K562 (cell line): ENCODE data around the gene PRR15. TPM values are rescaled to one million over a fixed set of nuclear protein-coding genes. Genes with fewer than 3 reads are reported as not detected.

ENCODE experiments used
- ATAC-seq: fragments of 200-7000 bp; cut with Tn5 transposase; 3 replicates; pipeline ENCODE4 v1.9.1; 2020; ENCODE audit warnings: moderate library complexity
- BruUV-seq: library from RNA; stranded (reverse); fragments of 400-500 nt; replicated peaks from 2 replicates; lab custom pipeline; 2021; lab: Mats Ljungman, UMichigan
- CTCF ChIA-PET: fragments of 300-600 bp; formaldehyde crosslinking; extraction: SDS; loops from one replicate; lab custom pipeline; 2021; ENCODE audit warnings: low intra/inter-chr PET ratio; lab: Yijun Ruan, JAX
- POLR2A ChIA-PET: fragments of 300-600, 350-650 bp; sonication (Branson Sonifier 250); formaldehyde crosslinking; extraction: SDS; loops from one replicate; lab custom pipeline; 2021; ENCODE audit warnings: antibody characterized with exemption, inconsistent platforms; lab: Yijun Ruan, JAX
- DNase-seq, 4 experiments: peaks; one replicate each; pipeline versions ENCODE4 v3.0.0 to v3.0.0-alpha.2; 2011 to 2018; ENCODE audit warnings: low spot score in 3 of 4, mixed read lengths in 3 of 4; ENCODE audit errors: extremely low read depth in 1 of 4
- FAIRE-seq: peaks from 2 replicates; lab custom pipeline; 2011; peaks lifted over from hg19 to GRCh38; lab: Jason Lieb, UNC
- H2AFZ ChIP-seq: 2 replicates; pipeline ENCODE4 v1.6.0; 2011; ENCODE audit warnings: low read depth, low read length, control low read depth, inconsistent platforms
- H3K27ac ChIP-seq: fragments of 200-600 bp; 3 replicates; pipeline ENCODE4 v1.8.0; 2011; ENCODE audit warnings: low read depth, mild to moderate bottlenecking, control low read depth, inconsistent platforms, low read length, moderate library complexity, mixed read lengths; ENCODE audit errors: extremely low read depth
- H3K27me3 ChIP-seq, 2 experiments: fragments of 300-600 bp in 1 of 2; 2 replicates in 1 of 2; 3 replicates in 1 of 2; pipeline versions ENCODE4 v1.6.0 to v1.8.0; 2011; ENCODE audit warnings: inconsistent platforms in 2 of 2, low read length in 2 of 2, mild to moderate bottlenecking in 1 of 2, mixed read lengths in 1 of 2, moderate library complexity in 1 of 2; ENCODE audit not compliant: control insufficient read depth in 2 of 2, insufficient read depth in 2 of 2
- H3K36me3 ChIP-seq: fragments of 300-600 bp; 3 replicates; pipeline ENCODE4 v1.8.0; 2011; ENCODE audit warnings: mild to moderate bottlenecking, low read length, inconsistent platforms; ENCODE audit not compliant: control insufficient read depth, insufficient read depth
- H3K4me1 ChIP-seq, 2 experiments: fragments of 200-600 bp in 1 of 2; replicated peaks in 1 of 2; 2 replicates in 1 of 2; 3 replicates in 1 of 2; pipeline versions ENCODE4 v1.5.1 to v1.8.0; 2011; ENCODE audit warnings: inconsistent platforms in 2 of 2, low read length in 2 of 2, mild to moderate bottlenecking in 1 of 2, mixed read lengths in 1 of 2, moderate library complexity in 1 of 2; ENCODE audit not compliant: control insufficient read depth in 2 of 2, insufficient read depth in 2 of 2
- H3K4me2 ChIP-seq: 2 replicates; pipeline ENCODE4 v1.6.1; 2011; ENCODE audit warnings: low read length, control low read depth, inconsistent platforms, mixed read lengths; ENCODE audit not compliant: insufficient read depth
- H3K4me3 ChIP-seq: fragments of 200-600 bp; sonication (generic), shearing (Covaris generic); 2 replicates; pipeline ENCODE4 v1.5.1; 2016; ENCODE audit warnings: control low read depth, inconsistent platforms
- H3K79me2 ChIP-seq: fragments of 200-600 bp; 3 replicates; pipeline ENCODE4 v1.8.0; 2011; ENCODE audit warnings: low read length, inconsistent platforms; ENCODE audit not compliant: control insufficient read depth, insufficient read depth
- H3K9ac ChIP-seq, 2 experiments: 2 replicates each; pipeline versions ENCODE4 v1.6.0 to v1.6.1; 2011; ENCODE audit warnings: low read depth in 2 of 2, low read length in 2 of 2, control low read depth in 1 of 2, inconsistent platforms in 1 of 2, mild to moderate bottlenecking in 1 of 2, mixed read lengths in 1 of 2; ENCODE audit not compliant: insufficient read depth in 1 of 2
- H3K9me1 ChIP-seq: one replicate; pipeline ENCODE4 v1.6.0; 2011; ENCODE audit warnings: inconsistent platforms, mild to moderate bottlenecking, low read length, moderate library complexity; ENCODE audit not compliant: control insufficient read depth, insufficient read depth
- H3K9me3 ChIP-seq: replicated peaks from 2 replicates; pipeline ENCODE4 v1.5.1; 2011; ENCODE audit warnings: low read depth, low read length, inconsistent platforms; ENCODE audit not compliant: control insufficient read depth, insufficient read depth
- H4K20me1 ChIP-seq: replicated peaks from 2 replicates; pipeline ENCODE4 v1.6.1; 2011; ENCODE audit warnings: low read length, inconsistent platforms, mixed read lengths; ENCODE audit not compliant: control insufficient read depth, insufficient read depth
- ARID1B ChIP-seq: fragments of 450-650 bp; IDR thresholded peaks from 2 replicates; pipeline ENCODE4 v1.6.1; 2016; ENCODE audit warnings: antibody characterized with exemption, mild to moderate bottlenecking, inconsistent platforms
- ATF1 ChIP-seq, 2 experiments: fragments of 450-650 bp in 1 of 2; IDR thresholded peaks; 2 replicates each; pipeline ENCODE4 v1.6.1; 2016; ENCODE audit warnings: missing compliant biosample characterization in 1 of 2, missing genetic modification characterization in 1 of 2
- C11orf30 ChIP-seq: fragments of 450-650 bp; IDR thresholded peaks from 2 replicates; pipeline ENCODE4 v1.6.1; 2016; ENCODE audit warnings: low read depth, mild to moderate bottlenecking
- FOSL1 ChIP-seq: fragments of 200-800 bp; sonication (Bioruptor generic); conservative IDR thresholded peaks from 2 replicates; pipeline ENCODE4 v1.6.1; 2016; ENCODE audit warnings: missing genetic modification characterization, missing compliant biosample characterization
- HIVEP1 ChIP-seq: fragments of 250-450 bp; sonication (Bioruptor Pico); IDR thresholded peaks from 2 replicates; pipeline ENCODE4 v1.4.0; 2020; ENCODE audit warnings: mild to moderate bottlenecking
- KDM4B ChIP-seq, 2 experiments: fragments of 450-650 bp in 1 of 2; sonication (generic) in 1 of 2; IDR thresholded peaks; 2 replicates each; pipeline ENCODE4 v1.6.1; 2016 to 2017; ENCODE audit warnings: borderline replicate concordance in 2 of 2, antibody characterized with exemption in 1 of 2, low read depth in 1 of 2, mild to moderate bottlenecking in 1 of 2
- MAFF ChIP-seq: IDR thresholded peaks from 2 replicates; pipeline ENCODE4 v1.6.1; 2012; ENCODE audit warnings: low read length, improper control_type of control experiment
- MAFG ChIP-seq: fragments of 450-650 bp; conservative IDR thresholded peaks from 2 replicates; pipeline ENCODE4 v1.6.1; 2016; ENCODE audit warnings: missing genetic modification characterization, missing compliant biosample characterization
- MAFK ChIP-seq: IDR thresholded peaks from 2 replicates; pipeline ENCODE4 v1.6.1; 2011; ENCODE audit warnings: low read length, improper control_type of control experiment
- ZNF316 ChIP-seq: fragments of 450-650 bp; IDR thresholded peaks from 2 replicates; pipeline ENCODE4 v1.6.1; 2016
- ZNF444 ChIP-seq: fragments of 250-450 bp; sonication (Bioruptor Pico); IDR thresholded peaks from 2 replicates; pipeline ENCODE4 v1.4.0; 2020; ENCODE audit warnings: mild to moderate bottlenecking, moderate library complexity
- ZNF511 ChIP-seq: sonication (generic); formaldehyde crosslinking; IDR thresholded peaks from 2 replicates; pipeline ENCODE4 v1.8.0; 2022; ENCODE audit warnings: mild to moderate bottlenecking, missing genetic modification reagents
- WGBS: fragments of 100-300 bp; shearing (Covaris generic); methylation state at CpG from one replicate; pipeline ENCODE4 v1.1.6; 2016; ENCODE audit warnings: low coverage, mixed read lengths; ENCODE audit not compliant: insufficient coverage; ENCODE audit errors: missing lambda C conversion rate; 5-methylcytosine and 5-hydroxymethylcytosine counted together
- in situ Hi-C: fragments of 300-500 bp; cut with MboI; formaldehyde crosslinking; loops from 4 replicates; pipeline ENCODE4 v1.15.0; 2018; ENCODE audit warnings: inconsistent platforms, mixed read lengths
- intact Hi-C: fragments of 100-400 bp; cut with micrococcal nuclease; formaldehyde crosslinking; loops from 2 replicates; pipeline ENCODE4 v1.14.2; 2022
- polyA plus RNA-seq, 8 experiments: library from polyadenylated mRNA; depleted of rRNA in 4 of 8; stranded (reverse) in 5 of 8; unstranded in 3 of 8; fragments of >200 nt; fragmentation: Nextera tagmentation in 2 of 8; fragmentation: Illumina TruSeq in 1 of 8; extraction: Ambion mirVana in 2 of 8; extraction: Trizol in 1 of 8; gene quantifications; 2 replicates each; pipeline versions ENCODE4 v1.2.1 to v1.2.3, GENCODE V29; 2011 to 2014; ENCODE audit warnings: inconsistent platforms in 1 of 8, missing spikeins in 1 of 8
- total RNA-seq, 7 experiments: library from RNA; depleted of rRNA in 6 of 7; stranded (reverse); fragments of >200 nt in 6 of 7; fragmentation: Illumina TruSeq in 2 of 7; extraction: Trizol in 2 of 7; gene quantifications; 2 replicates each; pipeline versions ENCODE4 v1.2.1 to v1.2.3, GENCODE V29; 2011 to 2021; ENCODE audit warnings: low replicate concordance in 1 of 7

PRR15 gene
- total and polyA plus RNA-seq, 9 of the 15 experiments (the other 6 are each of a cell fraction or from before 2014, with no cell fraction given): not detected

- CTCF ChIA-PET: no interaction called here
Measured at GRCh38 chr7:29607889-29608288, 44.3 kb downstream of the PRR15 start.

More at GRCh38 chr7:29607889-29608288, 44.3 kb downstream of the PRR15 start:
- no peak overlapping the region for H3K9ac ChIP-seq
- no peak for ATAC-seq
- intact Hi-C loops: no loop called here
- H2AFZ ChIP-seq: no peak overlapping the region; the same call in 1 of the 2 replicates
- BruUV-seq: no TSS peak
- WGBS: 18% methylated on average over 4 of the region's 4 CpGs
- H3K9me3 ChIP-seq: no peaks in the 10 kb centered on the region
- TF ChIP-seq MAFG (tag): peak; percentile 66
- peak; percentile 41; the same call in 1 of the 2 replicates for TF ChIP-seq MAFK
- peak; percentile 25; the same call in 1 of the 2 replicates for TF ChIP-seq MAFF
- TF ChIP-seq HIVEP1 (CRISPR knock-in tag): no peak
- no peak for TF ChIP-seq ARID1B
- TF ChIP-seq ZNF316: peak; percentile 82
- TF ChIP-seq ZNF444 (CRISPR knock-in tag): no peak
- no peak for TF ChIP-seq KDM4B (IDR thresholded peaks at IDR 0.05; ENCODE audit: borderline replicate concordance in 2 of 2, low read depth in 1 of 2)
- TF ChIP-seq ATF1 (CRISPR knock-in tag; IDR thresholded peaks at IDR 0.05): no peak
- no peak for TF ChIP-seq ATF1 (tag; IDR thresholded peaks at IDR 0.05)
- 0 out of 2 replicates have a peak, but pooled peaks have one; percentile 39 for TF ChIP-seq FOSL1 (tag)
- TF ChIP-seq C11orf30: peak; percentile 70
- TF ChIP-seq ZNF511 (CRISPR knock-in tag): no peak
- H3K36me3 ChIP-seq: no peaks in the 10 kb centered on the region
- H4K20me1 ChIP-seq: no peaks in the 10 kb centered on the region; the same call in 1 of the 2 replicates
- POLR2A ChIA-PET: interaction anchor here (1.0 kb wide), 1 partner anchor 15 kb away, joined by 3 read pairs; no protein-coding TSS in a partner anchor
- H3K4me1 ChIP-seq: peaks cover 17 to 43% of the 10 kb centered on the region in 2 experiments
- no peaks in the 10 kb centered on the region for H3K27me3 ChIP-seq
- H3K4me2 ChIP-seq: no peak overlapping the region
- no peak overlapping the region for H3K27ac ChIP-seq
- peak in 1 of 4 experiments; percentile 23 for DNase-seq
- H3K79me2 ChIP-seq: no peaks in the 10 kb centered on the region
- in situ Hi-C loops: no loop called here
- H3K4me3 ChIP-seq: no peak overlapping the region
- no peak for FAIRE-seq
- H3K9me1 ChIP-seq: no peaks in the 10 kb centered on the region
